OCI-LY7 (cell line): ENCODE data around the gene METTL24.

ENCODE experiments used
- EZH2phosphoT487 ChIP-seq: fragments of 200-600 bp; sonication (generic); IDR thresholded peaks from 2 replicates; pipeline ENCODE4 v1.6.1; 2018; ENCODE audit warnings: low read depth, borderline replicate concordance, mild to moderate bottlenecking, mixed run types, antibody characterized with exemption, low read length, moderate library complexity, mixed read lengths
- TF ChIP-seq, protein P1 (sequence below): fragments of 200-600 bp; sonication (generic); conservative IDR thresholded peaks from 2 replicates; pipeline ENCODE4 v1.5.1; 2014; ENCODE audit warnings: mild to moderate bottlenecking, antibody characterized with exemption, low read length, moderate library complexity, mixed read lengths

- TF ChIP-seq, protein P1, sequence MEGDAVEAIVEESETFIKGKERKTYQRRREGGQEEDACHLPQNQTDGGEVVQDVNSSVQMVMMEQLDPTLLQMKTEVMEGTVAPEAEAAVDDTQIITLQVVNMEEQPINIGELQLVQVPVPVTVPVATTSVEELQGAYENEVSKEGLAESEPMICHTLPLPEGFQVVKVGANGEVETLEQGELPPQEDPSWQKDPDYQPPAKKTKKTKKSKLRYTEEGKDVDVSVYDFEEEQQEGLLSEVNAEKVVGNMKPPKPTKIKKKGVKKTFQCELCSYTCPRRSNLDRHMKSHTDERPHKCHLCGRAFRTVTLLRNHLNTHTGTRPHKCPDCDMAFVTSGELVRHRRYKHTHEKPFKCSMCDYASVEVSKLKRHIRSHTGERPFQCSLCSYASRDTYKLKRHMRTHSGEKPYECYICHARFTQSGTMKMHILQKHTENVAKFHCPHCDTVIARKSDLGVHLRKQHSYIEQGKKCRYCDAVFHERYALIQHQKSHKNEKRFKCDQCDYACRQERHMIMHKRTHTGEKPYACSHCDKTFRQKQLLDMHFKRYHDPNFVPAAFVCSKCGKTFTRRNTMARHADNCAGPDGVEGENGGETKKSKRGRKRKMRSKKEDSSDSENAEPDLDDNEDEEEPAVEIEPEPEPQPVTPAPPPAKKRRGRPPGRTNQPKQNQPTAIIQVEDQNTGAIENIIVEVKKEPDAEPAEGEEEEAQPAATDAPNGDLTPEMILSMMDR, result no peak
- no peak for TF ChIP-seq EZH2phosphoT487
Measured at GRCh38 chr6:110385458-110385863, 27.3 kb upstream of the METTL24 start.
